ENCODE data around the gene ADAM19.

Gene ADAM19

GRCh38 chr5:157541447-157542118, 34.0 kb downstream of the ADAM19 start:
- DNase-seq (ENCODE audit: low read depth), result no peak

GRCh38 chr5:157540707-157541446, 34.7 kb downstream of the ADAM19 start:
- no peak for DNase-seq (ENCODE audit: low read depth)

- DNase-seq (ENCODE audit: low read depth), result no peak
These were observed 35.5 kb downstream of the ADAM19 start for GRCh38 chr5:157540124-157540523.

GRCh38 chr5:157539503-157540022, 36.0 kb downstream of the ADAM19 start:
- no peak for DNase-seq (ENCODE audit: low read depth)

- DNase-seq (ENCODE audit: low read depth), result no peak
These were observed 37.3 kb downstream of the ADAM19 start for GRCh38 chr5:157538311-157538710.

- DNase-seq (ENCODE audit: low read depth), result no peak
These were observed 40.3 kb downstream of the ADAM19 start for GRCh38 chr5:157535042-157535865.

- DNase-seq (ENCODE audit: low read depth), result no peak
These were observed 42.5 kb downstream of the ADAM19 start for GRCh38 chr5:157533011-157533481.

- DNase-seq (ENCODE audit: low read depth), result no peak
These were observed 43.6 kb downstream of the ADAM19 start for GRCh38 chr5:157532022-157532421.

- no peak for DNase-seq (ENCODE audit: low read depth)
These were observed 45.2 kb downstream of the ADAM19 start for GRCh38 chr5:157530226-157530972.

- DNase-seq (ENCODE audit: low read depth), result no peak
These were observed 46.6 kb downstream of the ADAM19 start for GRCh38 chr5:157529002-157529401.

GRCh38 chr5:157528036-157528632, 47.4 kb downstream of the ADAM19 start:
- DNase-seq (ENCODE audit: low read depth), result no peak

GRCh38 chr5:157524887-157525286, 50.7 kb downstream of the ADAM19 start:
- DNase-seq (ENCODE audit: low read depth), result no peak

- DNase-seq (ENCODE audit: low read depth), result no peak
These were observed 51.6 kb downstream of the ADAM19 start for GRCh38 chr5:157523976-157524375.

GRCh38 chr5:157521704-157522029, 53.9 kb downstream of the ADAM19 start:
- DNase-seq (ENCODE audit: low read depth), result no peak

- DNase-seq (ENCODE audit: low read depth), result no peak
These were observed 54.5 kb downstream of the ADAM19 start for GRCh38 chr5:157520911-157521703.

GRCh38 chr5:157519579-157520253, 55.9 kb downstream of the ADAM19 start:
- DNase-seq (ENCODE audit: low read depth), result no peak

GRCh38 chr5:157518963-157519362, 56.6 kb downstream of the ADAM19 start:
- DNase-seq (ENCODE audit: low read depth), result no peak

GRCh38 chr5:157516626-157517325, 58.8 kb downstream of the ADAM19 start:
- DNase-seq (ENCODE audit: low read depth), result peak; percentile 49

GRCh38 chr5:157516006-157516405, 59.6 kb downstream of the ADAM19 start:
- DNase-seq (ENCODE audit: low read depth), result peak; percentile 36

All from HS-27A (cell line).